Heart right ventricle (tissue), 16 donors: ENCODE results near the gene DIRAS1. TPM values are rescaled to one million over a fixed set of nuclear protein-coding genes. Genes with fewer than 3 reads are reported as not detected.

ENCODE experiments used
- ATAC-seq, 8 donors: fragments of 200-7000 bp; cut with Tn5 transposase; one replicate each; pipeline ENCODE4 v1.9.1; 2020; ENCODE audit warnings: mild to moderate bottlenecking in 8 of 8, moderate library complexity in 8 of 8, moderate number of reproducible peaks in 1 of 8
- DNase-seq, 2 donors: peaks; one replicate each; pipeline ENCODE4 v3.0.0-alpha.2; 2020
- H3K27ac ChIP-seq, 10 donors: fragments of 200-600 bp; sonication (generic) in 2 of 10; one replicate each; pipeline versions ENCODE4 v1.5.0 to v1.8.0; 2020 to 2022; ENCODE audit warnings: mild to moderate bottlenecking in 3 of 10
- H3K27me3 ChIP-seq, 7 donors: fragments of 200-600 bp; one replicate each; pipeline ENCODE4 v1.8.0; 2021 to 2022; ENCODE audit warnings: mild to moderate bottlenecking in 2 of 7
- H3K36me3 ChIP-seq, 9 donors: fragments of 200-600 bp; sonication (generic) in 1 of 9; one replicate each; pipeline versions ENCODE4 v1.5.0 to v1.8.0; 2020 to 2022; ENCODE audit warnings: mild to moderate bottlenecking in 2 of 9
- H3K4me1 ChIP-seq, 9 donors: fragments of 200-600 bp; sonication (generic) in 1 of 9; one replicate each; pipeline versions ENCODE4 v1.5.0 to v1.8.0; 2020 to 2022; ENCODE audit warnings: mild to moderate bottlenecking in 4 of 9
- H3K4me3 ChIP-seq, 10 donors: fragments of 200-600 bp; sonication (generic) in 2 of 10; one replicate each; pipeline versions ENCODE4 v1.5.0 to v1.8.0; 2020 to 2022; ENCODE audit warnings: mild to moderate bottlenecking in 7 of 10, moderate library complexity in 2 of 10
- H3K9me3 ChIP-seq, 11 donors: fragments of 200-600 bp in 10 of 11; sonication (generic) in 2 of 11; one replicate each; pipeline versions ENCODE4 v1.5.0 to v1.8.0; 2013 to 2022; ENCODE audit warnings: mild to moderate bottlenecking in 2 of 11, control low read depth in 1 of 11, moderate library complexity in 1 of 11
- WGBS, 2 donors: extraction: QIAGEN DNeasy Blood & Tissue Kit; methylation state at CpG; one replicate each; pipeline ENCODE4 v1.1.7; 2013; ENCODE audit warnings: inconsistent platforms in 1 of 2; 5-methylcytosine and 5-hydroxymethylcytosine counted together
- intact Hi-C, 10 donors: fragments of 100-400 bp; cut with DNase I; formaldehyde crosslinking; loops; one replicate each; pipeline versions ENCODE4 v1.11.1 to v1.14.2; 2022
- polyA plus RNA-seq, 2 donors: library from polyadenylated mRNA; stranded (reverse); fragments of 200-250 nt; gene quantifications; one replicate each; pipeline ENCODE4 v1.2.3, GENCODE V29; 2013
- total RNA-seq, 10 donors: library from RNA; stranded (reverse); fragmentation: NEBNext Ultra II Directional in 3 of 10; extraction: Animal tissue kit (Norgen Biotek cat#: 25700) in 3 of 10; gene quantifications; one replicate each; pipeline versions ENCODE4 v1.2.1 to v1.2.4, GENCODE V29; 2021 to 2023
- TF ChIP-seq, protein P1 (sequence below), 9 donors: fragments of 200-600 bp; sonication (generic) in 2 of 9; IDR thresholded peaks; one replicate each; pipeline versions ENCODE4 v1.5.0 to v1.8.0; 2021 to 2022; ENCODE audit warnings: antibody characterized with exemption in 9 of 9, mild to moderate bottlenecking in 5 of 9, moderate library complexity in 1 of 9
- donor health status: Arrhythmogenic right ventricular cardiomyopathy.
- donor health status: ischemic (EF 13 %, LVEDD 7.1; RV severe dilation, severe dysfunction).
- donor health status: healthy with polysubstance abuse.
- donor health status: DM: no; HTN: yes; CAD: no.
- donor health status: DM: no; HTN: no; CAD: no.
- donor health status: ischemic (EF 25% LVEDD 6.9; RV normal size, moderate dysfunction).
- donor health status: ischemic (EF 25% LVEDD 5.7; RV mildly dilated, moderate dysfunction).
- donor health status: healthy.
- donor health status: DM: yes; HTN: yes; CAD: no.
- donor health status: Ischemic cardiomyopathy.
- donor health status: ischemic (EF 35%, LVEDD 5.7; RV mildly dilated, moderate dysfunction).
- donor health status: nonischemic (EF 11% LVEDD 7.7; RV severe dilation, severe dysfunction).
- donor health status: DM: yes; HTN: yes; CAD: no.
- donor health status: PGD.
- donor health status: ischemic (EF 29% LVEDD 5.4; RV normal size, mild dysfunction).
- donor health status: nonischemic (EF 23%, LVEDD 6.1; RV moderate dilation, normal function).

DIRAS1 gene
- total and polyA plus RNA-seq, 12 donors, result 63.7 to 381 (median 157) TPM

DNA sequence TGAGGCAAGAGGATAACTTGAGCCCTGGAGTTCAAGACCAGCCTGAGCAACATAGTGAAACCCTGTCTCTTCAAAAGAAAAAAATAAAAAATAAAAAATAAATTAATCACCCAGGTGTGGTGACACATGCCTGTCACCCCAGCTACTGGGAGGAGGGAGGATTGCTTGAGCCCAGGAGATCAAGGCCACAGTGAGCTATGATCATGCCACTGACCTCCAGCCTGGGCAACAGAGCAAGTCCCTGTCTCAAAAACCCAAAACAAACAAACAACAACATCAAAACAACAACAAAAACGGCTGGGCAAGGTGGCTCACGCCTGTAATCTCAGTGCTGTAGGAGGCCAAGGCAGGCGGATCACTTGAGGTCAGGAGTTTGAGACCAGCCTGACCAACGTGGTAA, 22.9 kb upstream of the DIRAS1 start:
- TF ChIP-seq, protein P1, sequence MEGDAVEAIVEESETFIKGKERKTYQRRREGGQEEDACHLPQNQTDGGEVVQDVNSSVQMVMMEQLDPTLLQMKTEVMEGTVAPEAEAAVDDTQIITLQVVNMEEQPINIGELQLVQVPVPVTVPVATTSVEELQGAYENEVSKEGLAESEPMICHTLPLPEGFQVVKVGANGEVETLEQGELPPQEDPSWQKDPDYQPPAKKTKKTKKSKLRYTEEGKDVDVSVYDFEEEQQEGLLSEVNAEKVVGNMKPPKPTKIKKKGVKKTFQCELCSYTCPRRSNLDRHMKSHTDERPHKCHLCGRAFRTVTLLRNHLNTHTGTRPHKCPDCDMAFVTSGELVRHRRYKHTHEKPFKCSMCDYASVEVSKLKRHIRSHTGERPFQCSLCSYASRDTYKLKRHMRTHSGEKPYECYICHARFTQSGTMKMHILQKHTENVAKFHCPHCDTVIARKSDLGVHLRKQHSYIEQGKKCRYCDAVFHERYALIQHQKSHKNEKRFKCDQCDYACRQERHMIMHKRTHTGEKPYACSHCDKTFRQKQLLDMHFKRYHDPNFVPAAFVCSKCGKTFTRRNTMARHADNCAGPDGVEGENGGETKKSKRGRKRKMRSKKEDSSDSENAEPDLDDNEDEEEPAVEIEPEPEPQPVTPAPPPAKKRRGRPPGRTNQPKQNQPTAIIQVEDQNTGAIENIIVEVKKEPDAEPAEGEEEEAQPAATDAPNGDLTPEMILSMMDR (IDR thresholded peaks at IDR 0.05), result no peak
- no peaks in the 10 kb centered on the region for H3K36me3 ChIP-seq
- intact Hi-C loops, result no loop called here
- H3K9me3 ChIP-seq, result no peaks in the 10 kb centered on the region
- H3K4me1 ChIP-seq, result peaks cover 3 to 11% (median 8%) of the 10 kb centered on the region in 9 donors
- no peak for DNase-seq
- ATAC-seq, result no peak
- no peak overlapping the region for H3K4me3 ChIP-seq
- 30 to 41% methylated on average over 4 of the region's 4 CpGs for WGBS, 2 donors
- H3K27me3 ChIP-seq, result peaks cover 0 to 4% (median 0%) of the 10 kb centered on the region in 7 donors
- no peak overlapping the region for H3K27ac ChIP-seq

GRCh38 chr19:2743099-2743498, 21.9 kb upstream of the DIRAS1 start:
- no peak overlapping the region for H3K4me3 ChIP-seq
- H3K27me3 ChIP-seq, result peaks cover 0 to 4% (median 0%) of the 10 kb centered on the region in 7 donors
- H3K4me1 ChIP-seq, result peaks cover 3 to 18% (median 13%) of the 10 kb centered on the region in 9 donors
- TF ChIP-seq, protein P1 (IDR thresholded peaks at IDR 0.05), result no peak
- ATAC-seq (no peak), DNase-seq (no peak)
- no peaks in the 10 kb centered on the region for H3K9me3 ChIP-seq
- H3K36me3 ChIP-seq, result no peaks in the 10 kb centered on the region
- intact Hi-C loops, result no loop called here
- no peak overlapping the region for H3K27ac ChIP-seq
- WGBS, 2 donors, result 67 to 72% methylated on average over 8 of the region's 8 CpGs

DNA sequence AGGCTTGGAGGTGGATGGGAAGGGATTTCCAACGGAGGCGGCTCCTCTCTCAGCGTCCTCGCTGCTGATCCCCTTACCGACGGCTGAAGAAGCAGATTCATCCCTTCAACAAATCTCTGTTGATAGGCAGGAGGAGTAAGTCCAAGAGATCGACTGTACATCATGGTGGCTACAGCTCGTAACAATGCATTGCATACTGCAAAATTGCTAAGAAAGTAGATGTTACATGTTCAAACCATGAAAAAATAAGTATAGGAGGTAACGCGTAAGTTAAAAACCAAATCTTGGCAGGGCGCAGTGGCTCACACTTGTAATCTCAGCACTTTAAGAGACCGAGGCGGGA, 19.1 kb upstream of the DIRAS1 start:
- peaks cover 0 to 18% (median 3%) of the 10 kb centered on the region in 9 donors for H3K36me3 ChIP-seq
- 42 to 43% methylated on average over 13 of the region's 13 CpGs for WGBS, 2 donors
- ATAC-seq (no peak), DNase-seq (no peak)
- H3K9me3 ChIP-seq, result peaks cover 0 to 5% (median 0%) of the 10 kb centered on the region in 11 donors
- H3K27ac ChIP-seq, result no peak overlapping the region
- H3K4me3 ChIP-seq, result peak overlapping the region in 4 of 10 donors; percentile 74 to 99 (median 97)
- peaks cover 3 to 31% (median 13%) of the 10 kb centered on the region in 9 donors for H3K4me1 ChIP-seq
- TF ChIP-seq, protein P1 (IDR thresholded peaks at IDR 0.05), result peak in 1 of 9 donors; percentile 1
- intact Hi-C loops, result no loop called here
- H3K27me3 ChIP-seq, result peaks cover 0 to 4% (median 0%) of the 10 kb centered on the region in 7 donors

DNA sequence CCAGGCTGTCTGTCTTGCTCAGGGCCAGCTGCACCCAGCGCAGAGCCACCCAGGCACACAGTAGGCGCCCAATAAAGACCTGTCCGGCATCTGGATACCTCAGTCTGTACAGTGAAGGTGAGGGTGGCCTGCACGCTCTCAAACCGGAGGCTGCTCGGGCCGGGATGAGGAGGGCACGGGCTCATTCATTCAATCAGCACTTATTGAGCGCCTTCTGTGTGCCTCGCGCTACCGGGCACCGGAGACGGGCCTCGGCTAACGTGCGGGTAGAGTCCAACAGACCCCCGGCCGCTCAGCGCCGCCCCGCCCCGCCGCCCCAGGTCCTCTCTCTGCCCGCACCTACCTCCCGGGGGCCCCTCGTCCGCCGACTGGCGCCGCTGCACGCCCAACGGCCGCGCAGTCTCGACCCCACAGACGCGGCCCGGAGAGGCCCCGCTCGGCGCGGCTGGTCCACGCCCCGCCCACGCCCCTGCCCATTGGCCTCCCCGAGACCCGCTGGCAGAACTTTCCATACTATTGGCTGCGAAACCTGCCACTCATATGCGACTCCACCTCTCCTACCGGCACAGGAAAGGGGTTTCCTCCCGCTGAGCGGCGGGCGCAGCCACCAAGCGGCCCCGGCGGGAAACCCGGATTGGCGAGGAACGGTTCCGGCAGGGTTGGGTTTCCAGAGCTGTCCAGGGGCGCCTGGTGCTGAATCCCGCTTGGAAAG, 18.6 kb upstream of the DIRAS1 start, which contains the start of gene SLC39A3:
Gene SLC39A3, minus strand, starts transcription at position 416 of the 712 bp plus-strand sequence. CDS start 2,760 bp downstream, outside the sequence.
- 1% methylated on average over 64 of the region's 64 CpGs for WGBS, 2 donors
- intact Hi-C loops, result no loop called here
- ATAC-seq, result peak; percentile 99 to 100 (median 100)

More for the DNA sequence above, 18.6 kb upstream of the DIRAS1 start, which contains the start of gene SLC39A3:
- peaks cover 0 to 22% (median 3%) of the 10 kb centered on the region in 9 donors for H3K36me3 ChIP-seq
- H3K27me3 ChIP-seq, result peaks cover 0 to 4% (median 0%) of the 10 kb centered on the region in 7 donors
- H3K27ac ChIP-seq, result peak within 1 kb of the TSS in 9 of 10 donors; percentile 48 to 87 (median 73)
- peaks cover 0 to 5% (median 0%) of the 10 kb centered on the region in 11 donors for H3K9me3 ChIP-seq
- peak; percentile 97 to 100 for DNase-seq
- peaks cover 3 to 31% (median 13%) of the 10 kb centered on the region in 9 donors for H3K4me1 ChIP-seq
- peak within 1 kb of the TSS; percentile 74 to 99 (median 92) for H3K4me3 ChIP-seq
- TF ChIP-seq, protein P1 (IDR thresholded peaks at IDR 0.05), result peak in 6 of 9 donors; percentile 10 to 27 (median 20)
